Loucy (cell line): ENCODE results near the gene PDGFC.

Experiments
- H2AFZ ChIP-seq: fragments of 200-600 bp; sonication (generic); 2 replicates; pipeline ENCODE4 v1.6.0; 2016; ENCODE audit warnings: antibody characterized with exemption, mild to moderate bottlenecking, low read length, moderate library complexity
- H3F3A ChIP-seq: fragments of 200-600 bp; 2 replicates; pipeline ENCODE4 v1.6.0; 2016; ENCODE audit warnings: antibody characterized with exemption, low read depth, mild to moderate bottlenecking
- H3K27me3 ChIP-seq: fragments of 200-600 bp; sonication (generic); 2 replicates; pipeline ENCODE4 v1.6.1; 2014; ENCODE audit warnings: low read length, mild to moderate bottlenecking; ENCODE audit not compliant: insufficient read depth, poor library complexity, severe bottlenecking
- H3K36me3 ChIP-seq: fragments of 200-600 bp; sonication (generic); 2 replicates; pipeline ENCODE4 v1.6.1; 2016; ENCODE audit warnings: low read length; ENCODE audit not compliant: insufficient read depth
- H3K4me1 ChIP-seq: fragments of 200-600 bp; sonication (generic); 2 replicates; pipeline ENCODE4 v1.5.1; 2014; ENCODE audit warnings: low read length, mild to moderate bottlenecking; ENCODE audit not compliant: insufficient read depth, poor library complexity, severe bottlenecking
- H3K4me2 ChIP-seq: fragments of 200-600 bp; sonication (generic); 2 replicates; pipeline ENCODE4 v1.6.0; 2014; ENCODE audit warnings: antibody characterized with exemption, low read length, low read depth, mild to moderate bottlenecking; ENCODE audit not compliant: poor library complexity, severe bottlenecking
- H3K4me3 ChIP-seq: fragments of 200-600 bp; sonication (generic); 2 replicates; pipeline ENCODE4 v1.5.1; 2014; ENCODE audit warnings: low read length, mild to moderate bottlenecking, mixed read lengths; ENCODE audit not compliant: poor library complexity, severe bottlenecking
- H3K79me2 ChIP-seq: fragments of 200-600 bp; sonication (generic); 2 replicates; pipeline ENCODE4 v1.6.1; 2014; ENCODE audit warnings: low read length; ENCODE audit not compliant: insufficient read depth
- H3K9ac ChIP-seq: fragments of 200-600 bp; sonication (generic); 2 replicates; pipeline ENCODE4 v1.6.0; 2014; ENCODE audit warnings: mild to moderate bottlenecking, low read depth, low read length, moderate library complexity; ENCODE audit not compliant: poor library complexity, severe bottlenecking
- H3K9me2 ChIP-seq: fragments of 200-600 bp; sonication (generic); replicated peaks from 2 replicates; pipeline ENCODE4 v1.6.1; 2016; ENCODE audit warnings: low read depth, low read length, mixed read lengths
- H3K9me3 ChIP-seq: fragments of 200-600 bp; sonication (generic); 2 replicates; pipeline ENCODE4 v1.6.1; 2014; ENCODE audit warnings: mild to moderate bottlenecking, antibody characterized with exemption, low read length, low read depth; ENCODE audit not compliant: insufficient read depth
- H4K20me1 ChIP-seq: fragments of 200-600 bp; sonication (generic); 2 replicates; pipeline ENCODE4 v1.6.0; 2014; ENCODE audit warnings: antibody characterized with exemption, low read length, mild to moderate bottlenecking; ENCODE audit not compliant: insufficient read depth, poor library complexity, severe bottlenecking
- EZH2phosphoT487 ChIP-seq: fragments of 200-600 bp; IDR thresholded peaks from 2 replicates; pipeline ENCODE4 v1.6.1; 2018; ENCODE audit warnings: antibody characterized with exemption, mild to moderate bottlenecking, moderate library complexity, borderline replicate concordance
- TF ChIP-seq, protein P1 (sequence below): fragments of 200-600 bp; sonication (generic); conservative IDR thresholded peaks from 2 replicates; pipeline ENCODE4 v1.5.1; 2014; ENCODE audit warnings: mild to moderate bottlenecking, antibody characterized with exemption, low read length

PDGFC gene

DNA sequence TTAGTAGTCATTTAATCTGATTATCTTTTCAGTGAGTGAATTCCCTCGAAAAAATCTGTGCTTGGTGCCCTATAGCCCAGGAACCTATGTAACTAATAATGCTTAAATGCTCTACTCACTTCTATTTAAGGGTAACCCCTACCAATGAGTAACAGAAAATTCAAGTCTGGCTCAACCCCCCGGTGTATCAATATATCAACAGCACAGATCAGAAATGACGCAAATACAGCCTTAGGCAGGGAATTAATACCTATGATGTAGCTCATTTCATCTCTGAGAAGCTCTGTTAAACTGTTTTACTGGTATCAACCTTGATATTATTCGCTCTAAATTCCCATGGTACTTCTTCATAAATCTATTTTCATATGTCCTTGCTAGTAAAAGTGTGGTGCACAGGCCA lies 28.6 kb downstream of the PDGFC start:
- Histone ChIP-seq H3K4me1 (no peaks in the 10 kb centered on the region), H3K79me2 (no peaks in the 10 kb centered on the region), H3K4me3 (no peak overlapping the region), H3K36me3 (no peaks in the 10 kb centered on the region), H3K9ac (no peak overlapping the region), H2AFZ (no peak overlapping the region), H3K9me2 (no peaks in the 10 kb centered on the region), H3K27me3 (no peaks in the 10 kb centered on the region), H4K20me1 (no peaks in the 10 kb centered on the region), H3K4me2 (no peak overlapping the region), H3F3A (no peaks in the 10 kb centered on the region), H3K9me3 (no peaks in the 10 kb centered on the region)
- TF ChIP-seq, protein P1, sequence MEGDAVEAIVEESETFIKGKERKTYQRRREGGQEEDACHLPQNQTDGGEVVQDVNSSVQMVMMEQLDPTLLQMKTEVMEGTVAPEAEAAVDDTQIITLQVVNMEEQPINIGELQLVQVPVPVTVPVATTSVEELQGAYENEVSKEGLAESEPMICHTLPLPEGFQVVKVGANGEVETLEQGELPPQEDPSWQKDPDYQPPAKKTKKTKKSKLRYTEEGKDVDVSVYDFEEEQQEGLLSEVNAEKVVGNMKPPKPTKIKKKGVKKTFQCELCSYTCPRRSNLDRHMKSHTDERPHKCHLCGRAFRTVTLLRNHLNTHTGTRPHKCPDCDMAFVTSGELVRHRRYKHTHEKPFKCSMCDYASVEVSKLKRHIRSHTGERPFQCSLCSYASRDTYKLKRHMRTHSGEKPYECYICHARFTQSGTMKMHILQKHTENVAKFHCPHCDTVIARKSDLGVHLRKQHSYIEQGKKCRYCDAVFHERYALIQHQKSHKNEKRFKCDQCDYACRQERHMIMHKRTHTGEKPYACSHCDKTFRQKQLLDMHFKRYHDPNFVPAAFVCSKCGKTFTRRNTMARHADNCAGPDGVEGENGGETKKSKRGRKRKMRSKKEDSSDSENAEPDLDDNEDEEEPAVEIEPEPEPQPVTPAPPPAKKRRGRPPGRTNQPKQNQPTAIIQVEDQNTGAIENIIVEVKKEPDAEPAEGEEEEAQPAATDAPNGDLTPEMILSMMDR, result no peak
- no peak for TF ChIP-seq EZH2phosphoT487

- no peak overlapping the region for H3K4me2 ChIP-seq
- H3K27me3 ChIP-seq, result no peaks in the 10 kb centered on the region
- H2AFZ ChIP-seq, result no peak overlapping the region
- no peaks in the 10 kb centered on the region for H3F3A ChIP-seq
- no peaks in the 10 kb centered on the region for H3K9me3 ChIP-seq
- H3K9me2 ChIP-seq, result no peaks in the 10 kb centered on the region
- H4K20me1 ChIP-seq, result no peaks in the 10 kb centered on the region
- no peaks in the 10 kb centered on the region for H3K79me2 ChIP-seq
- no peak overlapping the region for H3K4me3 ChIP-seq
- H3K36me3 ChIP-seq, result no peaks in the 10 kb centered on the region
- H3K9ac ChIP-seq, result no peak overlapping the region
- H3K4me1 ChIP-seq, result no peaks in the 10 kb centered on the region
- TF ChIP-seq, protein P1, result no peak
- no peak for TF ChIP-seq EZH2phosphoT487
Observed at GRCh38 chr4:156941940-156942548, 29.6 kb downstream of the PDGFC start.

GRCh38 chr4:156939801-156940200 lies 31.8 kb downstream of the PDGFC start:
- Histone ChIP-seq H3K4me3 (no peak overlapping the region), H4K20me1 (no peaks in the 10 kb centered on the region), H3K9me2 (no peaks in the 10 kb centered on the region), H3K9me3 (no peaks in the 10 kb centered on the region), H3K27me3 (no peaks in the 10 kb centered on the region), H3F3A (no peaks in the 10 kb centered on the region), H3K79me2 (no peaks in the 10 kb centered on the region), H2AFZ (no peak overlapping the region), H3K4me1 (no peaks in the 10 kb centered on the region), H3K4me2 (no peak overlapping the region), H3K36me3 (no peaks in the 10 kb centered on the region), H3K9ac (no peak overlapping the region)
- TF ChIP-seq EZH2phosphoT487, result no peak
- TF ChIP-seq, protein P1, result no peak
